Measurements from ENCODE around the gene VPS8.

VPS8 gene

DNA sequence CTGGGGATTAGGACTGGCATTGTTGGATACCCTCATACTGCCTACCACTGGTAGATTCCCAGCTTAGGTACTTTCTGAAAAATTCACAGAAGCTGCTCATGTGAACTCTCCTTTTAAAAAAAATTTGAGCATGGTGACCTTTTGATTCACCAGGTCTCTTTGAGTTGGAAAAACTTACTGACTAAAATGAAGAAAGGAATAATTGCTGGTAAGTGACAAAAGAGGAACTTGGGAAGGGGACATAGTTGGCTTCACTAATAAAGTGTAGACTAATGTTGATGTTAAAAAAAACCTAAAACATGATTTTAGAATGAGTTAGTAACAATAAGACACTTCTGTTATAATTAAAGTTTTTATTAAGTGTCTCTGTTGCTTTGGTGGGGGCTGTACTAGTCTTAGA, 8.6 kb downstream of the VPS8 start:
- Histone ChIP-seq H3K4me2 (ENCODE audit: low read depth, low read length, poor library complexity, severe bottlenecking) (no peak overlapping the region), H3K27ac (ENCODE audit: low read depth, low read length) (no peak overlapping the region), H3K9me3 (ENCODE audit: insufficient read depth, low read length) (no peaks in the 10 kb centered on the region), H3F3A (ENCODE audit: insufficient read depth) (no peaks in the 10 kb centered on the region), H3K9ac (ENCODE audit: low read length) (no peak overlapping the region), H2AFZ (ENCODE audit: low read depth, low read length, severe bottlenecking) (no peak overlapping the region), H3K79me2 (ENCODE audit: insufficient read depth, low read length) (no peaks in the 10 kb centered on the region), H4K20me1 (ENCODE audit: low read depth, low read length) (no peaks in the 10 kb centered on the region), H3K36me3 (ENCODE audit: low read length) (no peaks in the 10 kb centered on the region), H3K27me3 (ENCODE audit: low read length) (no peaks in the 10 kb centered on the region), H3K4me3 (ENCODE audit: insufficient read depth, low read length, poor library complexity, severe bottlenecking) (no peak overlapping the region), H3K9me2 (replicated peaks; ENCODE audit: insufficient read depth, low read length) (no peaks in the 10 kb centered on the region)
- TF ChIP-seq EZH2phosphoT487 (conservative IDR thresholded peaks at IDR 0.05; ENCODE audit: low read length) (no peak), CTCF (IDR thresholded peaks at IDR 0.05; ENCODE audit: insufficient read depth, low read length, poor library complexity, severe bottlenecking) (no peak)

- TF ChIP-seq EZH2phosphoT487 (conservative IDR thresholded peaks at IDR 0.05; ENCODE audit: low read length): no peak
- no peak for TF ChIP-seq CTCF (IDR thresholded peaks at IDR 0.05; ENCODE audit: insufficient read depth, low read length, poor library complexity, severe bottlenecking)
- Histone ChIP-seq H3K4me3 (ENCODE audit: insufficient read depth, low read length, poor library complexity, severe bottlenecking) (no peak overlapping the region), H3F3A (ENCODE audit: insufficient read depth) (no peaks in the 10 kb centered on the region), H3K27ac (ENCODE audit: low read depth, low read length) (no peak overlapping the region), H3K79me2 (ENCODE audit: insufficient read depth, low read length) (no peaks in the 10 kb centered on the region), H3K4me2 (ENCODE audit: low read depth, low read length, poor library complexity, severe bottlenecking) (no peak overlapping the region), H4K20me1 (ENCODE audit: low read depth, low read length) (no peaks in the 10 kb centered on the region), H2AFZ (ENCODE audit: low read depth, low read length, severe bottlenecking) (no peak overlapping the region), H3K27me3 (ENCODE audit: low read length) (no peaks in the 10 kb centered on the region), H3K9ac (ENCODE audit: low read length) (no peak overlapping the region), H3K9me2 (replicated peaks; ENCODE audit: insufficient read depth, low read length) (no peaks in the 10 kb centered on the region), H3K9me3 (ENCODE audit: insufficient read depth, low read length) (no peaks in the 10 kb centered on the region), H3K36me3 (ENCODE audit: low read length) (no peaks in the 10 kb centered on the region)
These were observed 9.1 kb downstream of the VPS8 start for GRCh38 chr3:184821034-184821433.

DNA sequence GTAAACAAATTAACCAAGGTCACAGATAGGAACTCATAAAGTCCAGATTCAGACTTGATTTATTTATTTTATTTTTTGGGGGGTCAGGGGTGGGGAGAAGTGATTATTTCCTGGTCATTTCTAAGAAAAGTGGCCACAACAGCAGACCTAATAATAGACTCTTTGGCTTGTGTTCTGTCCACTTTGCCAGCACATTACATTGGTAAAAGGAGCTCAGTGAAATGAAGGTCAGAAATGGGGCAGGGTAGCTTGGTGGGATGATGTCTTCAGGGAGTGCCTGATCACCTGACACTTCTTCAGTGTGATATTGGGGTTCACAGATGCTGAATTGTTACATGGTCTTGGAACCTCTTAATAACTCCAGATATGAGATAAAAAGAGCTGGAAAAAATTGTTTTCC, 10.1 kb downstream of the VPS8 start:
- H3K4me3 ChIP-seq (ENCODE audit: insufficient read depth, low read length, poor library complexity, severe bottlenecking): no peak overlapping the region
- no peaks in the 10 kb centered on the region for H3K9me3 ChIP-seq (ENCODE audit: insufficient read depth, low read length)
- H3K27ac ChIP-seq (ENCODE audit: low read depth, low read length): no peak overlapping the region
- H3K9me2 ChIP-seq (replicated peaks; ENCODE audit: insufficient read depth, low read length): no peaks in the 10 kb centered on the region
- H3K36me3 ChIP-seq (ENCODE audit: low read length): no peaks in the 10 kb centered on the region
- H3F3A ChIP-seq (ENCODE audit: insufficient read depth): no peaks in the 10 kb centered on the region
- TF ChIP-seq EZH2phosphoT487 (conservative IDR thresholded peaks at IDR 0.05; ENCODE audit: low read length): no peak
- no peak for TF ChIP-seq CTCF (IDR thresholded peaks at IDR 0.05; ENCODE audit: insufficient read depth, low read length, poor library complexity, severe bottlenecking)
- H3K27me3 ChIP-seq (ENCODE audit: low read length): no peaks in the 10 kb centered on the region
- no peaks in the 10 kb centered on the region for H3K79me2 ChIP-seq (ENCODE audit: insufficient read depth, low read length)
- H2AFZ ChIP-seq (ENCODE audit: low read depth, low read length, severe bottlenecking): no peak overlapping the region
- no peaks in the 10 kb centered on the region for H4K20me1 ChIP-seq (ENCODE audit: low read depth, low read length)
- no peak overlapping the region for H3K9ac ChIP-seq (ENCODE audit: low read length)
- no peak overlapping the region for H3K4me2 ChIP-seq (ENCODE audit: low read depth, low read length, poor library complexity, severe bottlenecking)

GRCh38 chr3:184822654-184823053, 10.7 kb downstream of the VPS8 start:
- Histone ChIP-seq H4K20me1 (ENCODE audit: low read depth, low read length) (no peaks in the 10 kb centered on the region), H3K27ac (ENCODE audit: low read depth, low read length) (no peak overlapping the region), H2AFZ (ENCODE audit: low read depth, low read length, severe bottlenecking) (no peak overlapping the region), H3K36me3 (ENCODE audit: low read length) (no peaks in the 10 kb centered on the region), H3K9me2 (replicated peaks; ENCODE audit: insufficient read depth, low read length) (no peaks in the 10 kb centered on the region), H3K4me2 (ENCODE audit: low read depth, low read length, poor library complexity, severe bottlenecking) (no peak overlapping the region), H3K27me3 (ENCODE audit: low read length) (no peaks in the 10 kb centered on the region), H3K9me3 (ENCODE audit: insufficient read depth, low read length) (no peaks in the 10 kb centered on the region), H3F3A (ENCODE audit: insufficient read depth) (no peaks in the 10 kb centered on the region), H3K9ac (ENCODE audit: low read length) (no peak overlapping the region), H3K4me3 (ENCODE audit: insufficient read depth, low read length, poor library complexity, severe bottlenecking) (no peak overlapping the region), H3K79me2 (ENCODE audit: insufficient read depth, low read length) (no peaks in the 10 kb centered on the region)
- TF ChIP-seq CTCF (IDR thresholded peaks at IDR 0.05; ENCODE audit: insufficient read depth, low read length, poor library complexity, severe bottlenecking) (no peak), EZH2phosphoT487 (conservative IDR thresholded peaks at IDR 0.05; ENCODE audit: low read length) (no peak)

Measured in SU-DHL-6 (cell line).